Smooth muscle cell of trachea (primary cell): ENCODE measurements around the gene HPCAL1. TPM values are rescaled to one million over a fixed set of nuclear protein-coding genes. Genes with fewer than 3 reads are reported as not detected.

Experiments used
- total RNA-seq: library from RNA; depleted of rRNA; stranded (reverse); fragments of >200 nt; gene quantifications from 2 replicates; pipeline ENCODE4 v1.2.1, GENCODE V29; 2014

HPCAL1 gene
- total RNA-seq: 16.6 and 42.5 TPM in 2 replicates

GRCh38 chr2:10302479-10303180, at the start of gene HPCAL1:
HPCAL1 (plus strand) TSS chr2:10302904; CDS start chr2:10419758, 116,854 bp downstream.

GRCh38 chr2:10447895-10448575, 145.3 kb downstream of the HPCAL1 start, which contains the start of gene ODC1:
ODC1 (minus strand) TSS chr2:10448327; CDS start chr2:10445032, 3,295 bp downstream.

Other genes starting within 250 kb of the HPCAL1 start
- 2.0 and 7.3 TPM in 2 replicates for gene CYS1, start 222.5 kb upstream of the HPCAL1 start, total RNA-seq
- gene RRM2, start 180.2 kb upstream of the HPCAL1 start, total RNA-seq: 5.3 and 34.2 TPM in 2 replicates
- gene ODC1, start 145.4 kb downstream of the HPCAL1 start, total RNA-seq: 96.6 and 147 TPM in 2 replicates